ENCODE measurements around the gene CABLES1. TPM values are rescaled to one million over a fixed set of nuclear protein-coding genes. Genes with fewer than 3 reads are reported as not detected.

Gene CABLES1
- total RNA-seq, 1 donor from 2014 or later = 3.1 TPM

DNA sequence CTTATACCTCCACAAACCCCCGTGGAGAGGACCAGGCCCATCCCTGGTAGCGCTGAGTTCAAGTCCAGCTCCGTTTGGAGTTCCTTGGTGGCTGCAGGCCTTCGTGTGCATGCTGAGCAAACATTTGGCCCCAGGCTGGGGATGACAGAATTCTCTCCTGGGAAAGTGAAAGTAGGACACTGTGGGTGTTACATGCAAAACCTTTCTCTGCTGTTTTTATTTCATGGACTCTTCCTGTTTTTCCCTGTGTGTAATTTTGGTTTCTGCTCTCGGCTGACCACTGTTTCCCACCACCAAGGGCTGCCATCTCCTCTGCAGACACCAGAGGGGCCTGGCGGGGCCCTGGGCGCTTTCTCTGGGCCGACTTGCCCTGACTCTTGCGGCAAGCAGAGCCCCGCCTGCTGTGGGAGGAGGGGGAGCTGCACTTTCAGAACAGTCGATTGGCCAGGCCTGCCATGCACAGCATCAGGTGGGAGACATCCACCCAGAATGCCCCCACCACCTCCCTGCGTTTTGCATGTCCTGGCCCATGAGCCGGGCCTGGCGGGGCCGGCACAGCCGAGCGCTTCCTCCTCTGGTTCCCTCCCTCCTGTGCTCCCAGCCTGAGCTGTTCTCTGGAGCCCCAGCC is 102.4 kb downstream of the CABLES1 start:
- no peak overlapping the region for H3K27ac Mint-ChIP-seq (ENCODE audit: unreplicated experiment)
- no peak overlapping the region for H3K4me3 Mint-ChIP-seq (ENCODE audit: unreplicated experiment)
- TF ChIP-seq, protein P1, sequence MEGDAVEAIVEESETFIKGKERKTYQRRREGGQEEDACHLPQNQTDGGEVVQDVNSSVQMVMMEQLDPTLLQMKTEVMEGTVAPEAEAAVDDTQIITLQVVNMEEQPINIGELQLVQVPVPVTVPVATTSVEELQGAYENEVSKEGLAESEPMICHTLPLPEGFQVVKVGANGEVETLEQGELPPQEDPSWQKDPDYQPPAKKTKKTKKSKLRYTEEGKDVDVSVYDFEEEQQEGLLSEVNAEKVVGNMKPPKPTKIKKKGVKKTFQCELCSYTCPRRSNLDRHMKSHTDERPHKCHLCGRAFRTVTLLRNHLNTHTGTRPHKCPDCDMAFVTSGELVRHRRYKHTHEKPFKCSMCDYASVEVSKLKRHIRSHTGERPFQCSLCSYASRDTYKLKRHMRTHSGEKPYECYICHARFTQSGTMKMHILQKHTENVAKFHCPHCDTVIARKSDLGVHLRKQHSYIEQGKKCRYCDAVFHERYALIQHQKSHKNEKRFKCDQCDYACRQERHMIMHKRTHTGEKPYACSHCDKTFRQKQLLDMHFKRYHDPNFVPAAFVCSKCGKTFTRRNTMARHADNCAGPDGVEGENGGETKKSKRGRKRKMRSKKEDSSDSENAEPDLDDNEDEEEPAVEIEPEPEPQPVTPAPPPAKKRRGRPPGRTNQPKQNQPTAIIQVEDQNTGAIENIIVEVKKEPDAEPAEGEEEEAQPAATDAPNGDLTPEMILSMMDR (IDR thresholded peaks at IDR 0.05; ENCODE audit: partially characterized antibody, unreplicated experiment) = no peak
- H3K4me1 Mint-ChIP-seq (ENCODE audit: low read depth, unreplicated experiment) = peaks cover 3% of the 10 kb centered on the region
- peaks cover 1% of the 10 kb centered on the region for H3K27me3 Mint-ChIP-seq (ENCODE audit: unreplicated experiment)
- H3K36me3 Mint-ChIP-seq (ENCODE audit: unreplicated experiment) = no peaks in the 10 kb centered on the region
- no peak for DNase-seq
- no peaks in the 10 kb centered on the region for H3K9me3 Mint-ChIP-seq (ENCODE audit: unreplicated experiment)

DNA sequence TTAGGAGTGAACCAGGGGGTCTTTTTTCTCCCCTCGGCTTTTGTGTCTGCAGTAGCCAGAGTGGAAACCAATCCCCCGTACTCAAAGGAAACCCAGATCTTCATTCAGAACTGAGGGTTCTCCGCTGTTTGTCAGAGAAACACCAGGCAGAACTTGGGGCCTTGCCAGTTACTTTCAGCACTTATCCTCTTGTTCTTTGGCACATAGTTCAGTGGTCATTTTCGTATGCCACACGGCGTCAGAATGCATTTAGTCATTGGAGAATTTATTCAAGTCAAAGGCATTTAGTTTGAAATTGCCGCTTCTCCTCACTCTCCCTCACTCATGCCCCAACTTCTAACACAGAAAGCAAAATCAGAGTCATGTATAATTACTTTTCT is 102.9 kb downstream of the CABLES1 start:
- DNase-seq = no peak
- Mint-ChIP-seq H3K27ac (ENCODE audit: unreplicated experiment) (no peak overlapping the region), H3K9me3 (ENCODE audit: unreplicated experiment) (no peaks in the 10 kb centered on the region), H3K4me3 (ENCODE audit: unreplicated experiment) (no peak overlapping the region), H3K27me3 (ENCODE audit: unreplicated experiment) (no peaks in the 10 kb centered on the region), H3K36me3 (ENCODE audit: unreplicated experiment) (no peaks in the 10 kb centered on the region), H3K4me1 (ENCODE audit: low read depth, unreplicated experiment) (peaks cover 5% of the 10 kb centered on the region)
- TF ChIP-seq, protein P1 (IDR thresholded peaks at IDR 0.05; ENCODE audit: partially characterized antibody, unreplicated experiment) = no peak

DNA sequence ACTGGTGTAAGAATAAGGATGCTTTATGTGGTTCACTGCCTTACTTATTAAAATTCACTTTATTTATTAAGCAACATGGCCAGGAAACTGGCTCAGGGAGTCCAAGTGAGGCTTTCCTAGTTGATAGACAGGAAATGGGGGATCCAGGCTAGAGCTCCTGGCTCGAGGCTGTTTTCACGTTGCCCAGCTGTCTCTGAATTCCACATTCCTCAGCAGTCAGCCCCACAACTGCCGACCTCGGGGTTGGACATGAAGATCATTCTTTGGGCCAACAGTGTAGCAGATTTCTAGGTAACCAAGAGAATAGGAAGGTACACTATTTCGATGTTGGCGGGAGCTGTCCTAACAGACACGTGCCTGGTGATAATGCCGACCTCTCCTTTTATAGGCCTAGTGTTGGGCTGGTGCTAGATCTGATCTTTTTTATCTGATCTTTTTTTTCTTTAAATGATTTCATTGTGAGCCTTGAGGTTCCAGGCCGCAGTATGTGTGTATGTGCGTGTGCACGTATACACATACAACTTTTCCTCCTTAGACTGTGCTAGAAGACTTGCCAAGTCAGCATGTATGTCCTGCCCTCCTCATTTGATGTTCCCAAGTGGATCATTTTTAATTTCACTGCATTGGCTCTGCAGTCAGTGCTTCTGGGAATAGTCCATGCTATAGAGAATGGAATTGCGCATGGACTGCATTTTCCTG is 103.5 kb downstream of the CABLES1 start:
- H3K27ac Mint-ChIP-seq (ENCODE audit: unreplicated experiment) = no peak overlapping the region
- TF ChIP-seq, protein P1 (IDR thresholded peaks at IDR 0.05; ENCODE audit: partially characterized antibody, unreplicated experiment) = no peak
- H3K4me3 Mint-ChIP-seq (ENCODE audit: unreplicated experiment) = no peak overlapping the region
- H3K4me1 Mint-ChIP-seq (ENCODE audit: low read depth, unreplicated experiment) = peaks cover 6% of the 10 kb centered on the region
- no peaks in the 10 kb centered on the region for H3K36me3 Mint-ChIP-seq (ENCODE audit: unreplicated experiment)
- H3K9me3 Mint-ChIP-seq (ENCODE audit: unreplicated experiment) = no peaks in the 10 kb centered on the region
- H3K27me3 Mint-ChIP-seq (ENCODE audit: unreplicated experiment) = no peaks in the 10 kb centered on the region
- no peak for DNase-seq

- H3K4me1 Mint-ChIP-seq (ENCODE audit: low read depth, unreplicated experiment) = peaks cover 12% of the 10 kb centered on the region
- H3K27ac Mint-ChIP-seq (ENCODE audit: unreplicated experiment) = no peak overlapping the region
- H3K9me3 Mint-ChIP-seq (ENCODE audit: unreplicated experiment) = peaks cover under 1% of the 10 kb centered on the region
- no peaks in the 10 kb centered on the region for H3K36me3 Mint-ChIP-seq (ENCODE audit: unreplicated experiment)
- H3K27me3 Mint-ChIP-seq (ENCODE audit: unreplicated experiment) = peaks cover 2% of the 10 kb centered on the region
- no peak overlapping the region for H3K4me3 Mint-ChIP-seq (ENCODE audit: unreplicated experiment)
- TF ChIP-seq, protein P1 (IDR thresholded peaks at IDR 0.05; ENCODE audit: partially characterized antibody, unreplicated experiment) = no peak
- no peak for DNase-seq
Measured at GRCh38 chr18:23239350-23239692, 104.0 kb downstream of the CABLES1 start.

DNA sequence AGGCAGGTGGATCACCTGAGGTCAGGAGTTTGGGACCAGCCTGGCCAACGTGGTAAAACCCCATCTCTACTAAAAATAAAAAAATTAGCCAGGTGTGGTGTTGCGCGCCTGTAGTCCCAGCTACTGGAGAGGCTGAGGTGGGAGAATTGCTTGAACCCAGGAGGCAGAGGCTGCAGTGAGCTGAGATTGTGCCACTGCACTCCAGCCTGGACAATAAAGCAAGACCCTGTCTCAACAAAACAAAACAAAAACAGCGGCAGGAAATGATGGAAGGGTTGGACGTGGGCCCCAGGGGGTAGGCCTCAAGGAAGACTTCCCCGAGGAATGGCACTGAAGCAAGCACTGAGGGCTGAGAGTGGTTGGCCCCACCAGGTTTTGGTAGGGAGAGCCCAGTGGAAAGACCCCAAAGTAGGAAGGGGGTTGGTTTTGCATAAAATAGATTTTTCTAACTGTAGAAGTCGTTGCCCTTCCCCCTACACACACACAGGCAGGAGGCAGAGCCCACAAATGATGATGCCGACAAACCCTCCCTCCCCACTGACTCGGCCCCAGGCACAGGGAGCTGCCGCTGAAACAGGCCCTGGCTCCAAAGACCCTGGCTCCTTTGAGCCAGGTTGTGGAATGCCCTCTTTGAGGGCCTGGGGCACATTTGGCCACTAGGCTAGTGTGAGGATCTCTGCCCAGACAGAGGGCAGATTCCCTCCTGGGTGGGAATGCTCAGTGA is 104.8 kb downstream of the CABLES1 start:
- Mint-ChIP-seq H3K36me3 (ENCODE audit: unreplicated experiment) (no peaks in the 10 kb centered on the region), H3K4me3 (ENCODE audit: unreplicated experiment) (no peak overlapping the region), H3K27me3 (ENCODE audit: unreplicated experiment) (peaks cover 3% of the 10 kb centered on the region), H3K27ac (ENCODE audit: unreplicated experiment) (no peak overlapping the region), H3K9me3 (ENCODE audit: unreplicated experiment) (peaks cover 2% of the 10 kb centered on the region), H3K4me1 (ENCODE audit: low read depth, unreplicated experiment) (peaks cover 17% of the 10 kb centered on the region)
- TF ChIP-seq, protein P1 (IDR thresholded peaks at IDR 0.05; ENCODE audit: partially characterized antibody, unreplicated experiment) = no peak
- DNase-seq = no peak

Data from glutamatergic neuron (in vitro differentiated cells).